Effector memory CD8-positive, alpha-beta T cell (primary cell): ENCODE data around the gene ITGA2B.
"Not testable (repeated sequence)": the region's sequence is repeated elsewhere in the genome, so short reads cannot be mapped to it uniquely, and the experiment has no call there.

Source experiments
- ATAC-seq: fragments of 150-1000 bp; cut with Tn5 transposase; replicated peaks from 2 replicates; pipeline ENCODE4 v1.10.0; 2021; ENCODE audit warnings: mild to moderate bottlenecking, moderate library complexity
- DNase-seq, 3 experiments: peaks; one replicate each; pipeline ENCODE4 v3.0.0; 2021
- H3K27ac Mint-ChIP-seq, 2 donors: one replicate each; pipeline ENCODE4 v1.8.0; 2022; ENCODE audit warnings: mild to moderate bottlenecking in 2 of 2, mixed read lengths in 2 of 2, moderate library complexity in 2 of 2
- H3K27me3 Mint-ChIP-seq, 2 donors: one replicate each; pipeline ENCODE4 v1.8.0; 2022; ENCODE audit warnings: mixed read lengths in 2 of 2
- H3K36me3 Mint-ChIP-seq: one replicate; pipeline ENCODE4 v1.8.0; 2022; ENCODE audit warnings: mild to moderate bottlenecking, moderate library complexity, mixed read lengths; ENCODE audit not compliant: insufficient read depth
- H3K4me1 Mint-ChIP-seq, 2 donors: one replicate each; pipeline ENCODE4 v1.8.0; 2022; ENCODE audit warnings: low read depth in 2 of 2, mixed read lengths in 2 of 2
- H3K4me3 Mint-ChIP-seq, 2 donors: one replicate each; pipeline ENCODE4 v1.8.0; 2022; ENCODE audit warnings: mild to moderate bottlenecking in 2 of 2, mixed read lengths in 2 of 2, moderate library complexity in 2 of 2
- H3K9me3 Mint-ChIP-seq, 2 donors: one replicate each; pipeline ENCODE4 v1.8.0; 2022; ENCODE audit warnings: mixed read lengths in 2 of 2

The ITGA2B gene

DNA sequence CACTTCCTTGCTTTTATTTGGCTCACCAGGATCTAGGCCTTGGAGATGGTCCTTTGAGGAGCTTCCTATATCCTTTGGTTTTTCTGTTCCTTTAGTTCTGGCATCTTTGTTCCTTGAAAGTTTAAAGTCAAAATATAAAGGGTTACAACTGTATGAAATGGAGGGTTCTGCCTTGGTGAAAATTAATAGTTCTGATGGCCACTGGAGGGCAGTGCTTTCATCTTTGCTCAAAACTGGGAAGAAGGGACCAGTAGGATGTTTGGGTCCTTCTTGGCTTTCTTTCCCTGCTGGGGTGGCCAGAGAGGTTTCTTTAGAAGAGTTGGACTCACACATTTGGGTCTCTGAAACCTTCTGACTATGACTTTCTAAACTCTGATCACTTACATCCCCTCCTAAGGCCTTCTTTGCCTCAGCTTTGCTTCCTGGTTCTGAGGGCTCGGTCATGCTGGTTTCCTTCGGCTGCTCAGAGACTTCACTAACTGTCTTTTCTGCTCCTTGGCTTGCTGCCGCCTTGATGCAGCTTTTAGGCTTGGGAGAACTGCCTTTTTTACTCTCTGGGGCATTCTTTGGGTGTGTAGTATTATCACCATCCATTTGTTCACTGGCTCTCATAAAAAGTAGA is 10.9 kb upstream of the ITGA2B start:
- Mint-ChIP-seq H3K4me1 (peaks cover 3 to 4% of the 10 kb centered on the region in 2 donors), H3K27ac (peak overlapping the region in 1 of 2 donors; percentile 32), H3K27me3 (no peaks in the 10 kb centered on the region), H3K36me3 (peaks cover 52% of the 10 kb centered on the region), H3K4me3 (no peak overlapping the region), H3K9me3 (no peaks in the 10 kb centered on the region)
- DNase-seq: no peak
- no peak for ATAC-seq

- Mint-ChIP-seq H3K27me3 (no peaks in the 10 kb centered on the region), H3K27ac (peak overlapping the region; percentile 51 to 68), H3K4me1 (peaks cover 3 to 4% of the 10 kb centered on the region in 2 donors), H3K9me3 (no peaks in the 10 kb centered on the region), H3K4me3 (no peak overlapping the region), H3K36me3 (peaks cover 39% of the 10 kb centered on the region)
- ATAC-seq: no peak
- DNase-seq: no peak
Measured at GRCh38 chr17:44398692-44399691, 9.5 kb upstream of the ITGA2B start.

DNA sequence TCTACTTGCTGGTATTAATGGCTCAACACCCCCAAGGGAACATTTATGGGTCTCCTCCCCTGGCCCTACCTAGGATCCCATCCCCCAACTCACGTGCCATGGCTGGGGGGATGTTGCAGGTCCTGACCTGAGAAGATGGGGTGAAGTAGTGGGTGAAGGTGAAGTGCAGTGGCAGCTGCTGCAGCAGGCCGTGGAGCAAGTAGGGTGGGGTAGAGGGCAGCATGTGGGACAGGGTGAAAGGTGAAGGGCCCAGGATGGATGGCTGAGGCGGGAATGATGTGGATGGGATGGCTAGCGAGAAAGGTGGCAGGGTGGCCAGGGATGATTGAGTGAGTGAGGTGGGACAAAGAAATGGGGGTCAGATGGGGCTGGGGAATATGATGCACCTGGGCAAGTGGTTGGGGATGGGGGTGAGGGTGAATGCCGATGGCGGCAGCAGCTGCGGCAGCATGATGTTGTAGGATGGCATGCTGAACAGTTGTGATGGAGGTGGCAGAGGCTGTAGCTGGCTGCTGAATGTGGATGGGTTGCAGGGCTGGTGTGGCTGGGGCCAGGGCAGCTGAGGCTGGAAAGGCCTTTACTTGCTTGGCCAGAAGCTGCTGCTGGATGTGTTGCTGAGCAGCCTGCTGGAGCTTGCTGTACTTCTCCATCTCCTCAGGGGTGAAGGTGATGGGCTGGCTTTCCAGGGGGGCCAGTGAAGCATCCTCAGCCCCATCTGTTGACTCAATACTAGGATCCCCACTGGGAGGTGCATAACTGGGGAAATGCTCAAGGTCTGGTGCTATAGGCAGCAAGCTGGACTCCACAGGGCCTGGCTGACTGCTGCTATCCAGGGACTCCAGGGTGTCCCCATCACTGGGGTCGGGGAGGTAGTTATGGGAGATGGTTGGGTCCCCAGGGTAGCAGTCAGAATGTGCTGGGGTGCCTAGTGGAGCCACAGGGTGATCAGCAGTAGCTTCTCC is 8.3 kb upstream of the ITGA2B start:
- peaks cover 3 to 4% of the 10 kb centered on the region in 2 donors for H3K4me1 Mint-ChIP-seq
- DNase-seq: no peak
- no peak overlapping the region for H3K4me3 Mint-ChIP-seq
- H3K27ac Mint-ChIP-seq: peak overlapping the region; percentile 27 to 52
- H3K27me3 Mint-ChIP-seq: no peaks in the 10 kb centered on the region
- peaks cover 33% of the 10 kb centered on the region for H3K36me3 Mint-ChIP-seq
- H3K9me3 Mint-ChIP-seq: no peaks in the 10 kb centered on the region
- no peak for ATAC-seq

GRCh38 chr17:44396946-44397345 is 7.5 kb upstream of the ITGA2B start:
- Mint-ChIP-seq H3K4me3 (no peak overlapping the region), H3K36me3 (peaks cover 25% of the 10 kb centered on the region), H3K27ac (peak overlapping the region in 1 of 2 donors; percentile 77), H3K9me3 (no peaks in the 10 kb centered on the region), H3K27me3 (no peaks in the 10 kb centered on the region), H3K4me1 (peaks cover 3 to 4% of the 10 kb centered on the region in 2 donors)
- DNase-seq (no peak), ATAC-seq (no peak)

GRCh38 chr17:44394833-44395232 is 5.4 kb upstream of the ITGA2B start:
- no peak for DNase-seq
- Mint-ChIP-seq H3K27me3 (no peaks in the 10 kb centered on the region), H3K4me3 (no peak overlapping the region)

GRCh38 chr17:44394112-44394511 is 4.7 kb upstream of the ITGA2B start:
- Mint-ChIP-seq H3K36me3 (peaks cover 13% of the 10 kb centered on the region), H3K27ac (peak overlapping the region in 1 of 2 donors; percentile 24), H3K4me1 (peaks cover 10 to 18% of the 10 kb centered on the region in 2 donors)
- H3K9me3 Mint-ChIP-seq, H3K27me3 Mint-ChIP-seq, H3K4me3 Mint-ChIP-seq, ATAC-seq, DNase-seq: not testable (repeated sequence)

More at GRCh38 chr17:44394833-44395232, 5.4 kb upstream of the ITGA2B start:
- H3K36me3 Mint-ChIP-seq: peaks cover 13% of the 10 kb centered on the region
- no peak for ATAC-seq
- H3K4me1 Mint-ChIP-seq: peaks cover 4 to 12% of the 10 kb centered on the region in 2 donors
- peak overlapping the region in 1 of 2 donors; percentile 24 for H3K27ac Mint-ChIP-seq
- H3K9me3 Mint-ChIP-seq: no peaks in the 10 kb centered on the region

GRCh38 chr17:44390250-44390870 is 911 bp upstream of the ITGA2B start:
- Mint-ChIP-seq H3K4me3 (no peak overlapping the region), H3K4me1 (peaks cover 7 to 24% of the 10 kb centered on the region in 2 donors), H3K27me3 (peaks cover 7 to 18% of the 10 kb centered on the region in 2 donors), H3K36me3 (peaks cover 7% of the 10 kb centered on the region), H3K27ac (no peak overlapping the region), H3K9me3 (peaks cover 0 to 3% of the 10 kb centered on the region in 2 donors)
- no peak for ATAC-seq
- DNase-seq: no peak

- peak overlapping the region in 1 of 2 donors; percentile 51 for H3K27ac Mint-ChIP-seq
- H3K4me3 Mint-ChIP-seq: no peak overlapping the region
- H3K4me1 Mint-ChIP-seq: peaks cover 10 to 24% of the 10 kb centered on the region in 2 donors
- H3K36me3 Mint-ChIP-seq: peaks cover 7% of the 10 kb centered on the region
- peaks cover 0 to 3% of the 10 kb centered on the region in 2 donors for H3K9me3 Mint-ChIP-seq
- DNase-seq (no peak), ATAC-seq (no peak)
- H3K27me3 Mint-ChIP-seq: peaks cover 7 to 24% of the 10 kb centered on the region in 2 donors
Measured at GRCh38 chr17:44389723-44390202, 314 bp upstream of the ITGA2B start.

DNA sequence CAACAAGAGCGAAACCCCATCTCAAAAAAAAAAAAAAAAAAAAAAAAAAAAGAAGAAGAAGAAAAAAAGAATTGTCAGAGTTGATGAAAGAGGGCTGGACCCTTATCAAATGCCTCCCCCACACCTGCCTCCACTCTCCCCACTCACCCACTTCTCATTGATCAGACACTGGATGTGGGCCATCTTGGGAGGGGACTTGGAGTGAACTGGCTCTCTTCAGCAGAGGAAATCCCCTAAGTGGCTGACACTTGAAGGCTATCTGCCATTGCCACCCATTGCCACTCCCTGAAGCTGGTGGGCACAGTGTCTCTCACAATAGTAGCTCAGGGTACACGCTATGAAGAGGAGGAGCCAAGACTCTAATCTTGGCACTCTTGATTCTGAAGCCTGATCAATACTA is 1.6 kb downstream of the ITGA2B start:
- peaks cover 0 to 3% of the 10 kb centered on the region in 2 donors for H3K9me3 Mint-ChIP-seq
- peaks cover 13 to 43% of the 10 kb centered on the region in 2 donors for H3K27me3 Mint-ChIP-seq
- DNase-seq: no peak
- peaks cover 13 to 24% of the 10 kb centered on the region in 2 donors for H3K4me1 Mint-ChIP-seq
- ATAC-seq: no peak
- no peak overlapping the region for H3K4me3 Mint-ChIP-seq
- no peak overlapping the region for H3K27ac Mint-ChIP-seq
- peaks cover 7% of the 10 kb centered on the region for H3K36me3 Mint-ChIP-seq

- no peak for DNase-seq
- no peak overlapping the region for H3K27ac Mint-ChIP-seq
- peaks cover 0 to 3% of the 10 kb centered on the region in 2 donors for H3K9me3 Mint-ChIP-seq
- peaks cover 24 to 57% of the 10 kb centered on the region in 2 donors for H3K27me3 Mint-ChIP-seq
- no peak for ATAC-seq
- H3K4me1 Mint-ChIP-seq: peaks cover 13 to 20% of the 10 kb centered on the region in 2 donors
- H3K36me3 Mint-ChIP-seq: peaks cover 7% of the 10 kb centered on the region
- H3K4me3 Mint-ChIP-seq: peak overlapping the region; percentile 76
Measured at GRCh38 chr17:44386182-44386525, 3.3 kb downstream of the ITGA2B start.

DNA sequence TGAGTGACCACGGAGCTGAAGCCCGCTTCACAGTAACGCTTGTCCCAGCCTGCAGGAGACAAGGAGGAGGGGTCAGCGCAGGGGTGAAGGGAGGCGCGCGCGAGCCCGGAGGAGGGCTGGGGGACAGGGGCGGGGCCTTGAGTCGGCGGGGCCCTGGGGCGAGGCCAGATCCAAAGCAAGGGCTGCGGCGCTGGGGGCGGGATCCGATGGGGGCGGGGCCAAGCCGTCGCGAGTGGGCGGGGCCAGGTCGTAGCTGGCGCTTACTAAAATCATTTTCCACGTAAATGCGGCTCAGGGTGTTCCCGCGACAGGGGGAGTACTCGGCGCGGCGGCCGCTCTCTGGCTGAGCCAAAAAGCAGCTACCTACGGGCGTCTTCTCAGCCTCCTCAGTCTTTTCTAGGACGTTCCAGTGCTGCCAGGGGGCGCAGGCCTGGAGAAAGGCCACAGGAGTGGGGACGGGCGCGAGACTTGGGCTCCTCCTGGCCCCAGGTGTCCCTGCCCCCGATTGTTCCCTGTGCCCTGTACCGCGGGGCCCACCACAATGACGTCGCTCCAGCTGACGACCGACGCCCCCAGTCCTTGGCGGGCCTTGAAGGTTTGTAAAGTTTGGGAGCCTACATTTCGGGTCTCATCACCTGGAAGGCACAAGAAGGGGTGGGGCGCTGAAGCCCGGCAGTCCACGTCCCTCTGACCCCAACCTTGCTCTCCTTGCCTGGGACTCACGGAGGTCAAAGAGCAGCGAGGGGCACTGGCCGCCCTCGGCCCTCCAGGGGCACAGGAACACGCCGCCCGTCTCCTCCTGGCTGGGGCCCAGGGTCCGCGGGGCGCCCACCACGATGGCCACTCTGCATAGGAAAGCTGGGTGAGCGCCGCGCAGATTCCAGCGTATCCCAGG is 3.9 kb downstream of the ITGA2B start:
- peak overlapping the region; percentile 76 for H3K4me3 Mint-ChIP-seq
- peaks cover 24 to 60% of the 10 kb centered on the region in 2 donors for H3K27me3 Mint-ChIP-seq
- peak; percentile 66 to 69 (median 68) for DNase-seq
- peaks cover 7% of the 10 kb centered on the region for H3K36me3 Mint-ChIP-seq
- H3K4me1 Mint-ChIP-seq: peaks cover 13 to 20% of the 10 kb centered on the region in 2 donors
- ATAC-seq: peak; percentile 88
- peak overlapping the region in 1 of 2 donors; percentile 54 for H3K27ac Mint-ChIP-seq
- H3K9me3 Mint-ChIP-seq: peaks cover 0 to 3% of the 10 kb centered on the region in 2 donors
